HG03520 (cell line): ENCODE data around the gene PHF2.

Experiments used
- ATAC-seq: cut with Tn5 transposase; IDR thresholded peaks from one replicate; pipeline ENCODE4 v1.9.1; 2021; ENCODE audit warnings: mild to moderate bottlenecking, moderate library complexity; ENCODE audit not compliant: unreplicated experiment

PHF2 gene

DNA sequence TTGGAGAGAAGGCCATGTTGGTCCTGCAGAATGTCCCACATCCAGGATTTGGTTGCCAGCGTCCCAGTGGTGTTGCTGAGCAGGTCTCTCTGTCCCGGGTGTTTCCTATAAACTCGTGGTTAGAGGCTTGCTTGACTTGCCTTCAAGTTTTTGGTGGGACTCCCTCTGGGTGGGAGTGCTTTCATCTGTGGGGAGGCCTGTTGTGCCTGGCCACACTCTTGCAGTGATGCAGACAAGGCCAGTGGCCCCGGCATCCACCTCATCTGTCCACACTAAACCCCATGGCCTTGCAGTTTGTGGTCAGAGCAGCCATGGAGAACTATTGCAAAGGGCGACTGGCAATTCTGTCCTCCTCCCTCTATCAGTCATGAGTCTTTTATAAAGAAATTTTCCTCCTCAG lies 71.8 kb downstream of the PHF2 start:
- no peak for ATAC-seq

DNA sequence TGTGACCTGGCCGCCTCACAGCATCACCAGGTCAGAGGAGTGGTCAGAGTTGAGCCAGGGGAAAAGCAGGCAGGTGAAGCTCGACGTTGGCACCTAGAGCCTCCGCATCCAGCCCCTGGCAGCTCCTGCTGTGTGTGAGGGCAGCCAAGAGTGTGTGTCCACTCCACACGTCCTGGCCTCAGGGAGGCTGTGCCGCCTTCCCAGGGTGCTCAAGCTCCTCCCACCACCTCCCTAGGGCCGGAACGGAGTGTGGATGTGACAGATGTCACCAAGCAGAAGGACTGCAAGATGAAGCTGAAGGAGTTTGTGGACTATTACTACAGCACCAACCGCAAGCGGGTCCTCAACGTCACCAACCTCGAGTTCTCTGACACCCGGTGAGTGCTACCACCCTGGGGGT lies 72.5 kb downstream of the PHF2 start:
- ATAC-seq = no peak

DNA sequence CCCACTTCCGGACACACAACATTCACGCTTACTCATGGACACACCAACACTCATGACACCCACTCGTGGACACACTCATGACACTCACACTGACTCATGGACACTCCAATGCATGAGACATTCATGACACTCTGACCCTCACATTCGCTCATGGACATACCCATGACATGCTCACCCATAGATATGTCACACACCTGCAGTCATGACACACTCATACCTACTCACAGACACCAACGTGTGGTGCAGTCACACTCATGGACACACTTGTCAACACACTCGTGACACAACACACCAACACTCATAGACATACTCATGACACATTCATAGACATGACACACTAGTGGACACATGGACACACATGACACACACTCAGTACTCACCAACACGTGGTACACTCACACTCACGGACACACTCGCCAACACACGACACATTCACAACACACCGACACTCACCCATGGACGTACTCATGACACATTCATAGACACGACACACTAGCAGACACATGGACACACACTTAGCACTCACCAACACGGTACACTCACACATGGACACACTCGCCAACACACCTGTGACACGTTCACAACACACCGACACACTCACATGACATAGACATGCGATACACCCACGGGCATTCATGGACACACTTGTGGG lies 73.4 kb downstream of the PHF2 start:
- ATAC-seq = no peak

DNA sequence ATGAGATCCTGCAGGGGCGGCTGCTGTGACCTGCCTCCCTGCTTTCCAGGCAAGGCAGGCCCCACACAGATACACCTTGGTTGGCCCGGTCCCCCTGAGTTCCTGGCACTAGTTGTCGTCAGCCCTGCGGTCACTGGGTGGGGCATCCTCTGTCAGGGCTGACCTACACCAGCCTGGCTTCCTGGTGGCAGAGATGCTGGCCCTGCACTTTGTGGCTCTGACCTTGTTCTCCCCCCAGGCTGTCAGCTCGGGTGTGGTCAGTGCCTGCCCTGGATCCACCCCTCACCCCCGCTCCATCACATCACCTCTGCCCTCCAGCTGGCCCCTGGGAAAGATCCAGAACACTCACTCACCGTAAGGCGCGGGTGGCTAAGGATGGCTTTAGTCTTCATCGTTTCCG lies 74.1 kb downstream of the PHF2 start:
- no peak for ATAC-seq

DNA sequence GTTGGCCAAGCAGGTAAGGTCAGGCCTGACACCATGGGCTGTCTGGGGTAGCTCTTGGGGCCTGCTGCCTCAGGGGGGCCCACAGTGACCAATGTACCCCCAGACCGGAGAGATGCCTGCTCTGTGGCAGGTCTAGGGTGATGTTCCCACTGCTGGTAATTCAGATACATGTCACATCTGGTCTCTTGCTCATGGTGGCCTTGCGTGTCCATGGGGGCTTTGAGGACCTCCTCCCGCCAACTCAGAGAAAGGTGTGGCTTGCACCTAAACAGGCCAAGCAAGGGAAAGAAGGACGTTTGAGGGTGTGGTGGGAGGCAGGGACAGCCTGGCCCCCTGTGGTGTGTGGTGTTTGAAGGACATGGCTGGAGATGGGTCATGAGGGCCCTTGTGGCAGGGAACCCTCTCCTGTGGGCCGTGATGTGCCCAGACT lies 75.2 kb downstream of the PHF2 start:
- ATAC-seq = no peak

DNA sequence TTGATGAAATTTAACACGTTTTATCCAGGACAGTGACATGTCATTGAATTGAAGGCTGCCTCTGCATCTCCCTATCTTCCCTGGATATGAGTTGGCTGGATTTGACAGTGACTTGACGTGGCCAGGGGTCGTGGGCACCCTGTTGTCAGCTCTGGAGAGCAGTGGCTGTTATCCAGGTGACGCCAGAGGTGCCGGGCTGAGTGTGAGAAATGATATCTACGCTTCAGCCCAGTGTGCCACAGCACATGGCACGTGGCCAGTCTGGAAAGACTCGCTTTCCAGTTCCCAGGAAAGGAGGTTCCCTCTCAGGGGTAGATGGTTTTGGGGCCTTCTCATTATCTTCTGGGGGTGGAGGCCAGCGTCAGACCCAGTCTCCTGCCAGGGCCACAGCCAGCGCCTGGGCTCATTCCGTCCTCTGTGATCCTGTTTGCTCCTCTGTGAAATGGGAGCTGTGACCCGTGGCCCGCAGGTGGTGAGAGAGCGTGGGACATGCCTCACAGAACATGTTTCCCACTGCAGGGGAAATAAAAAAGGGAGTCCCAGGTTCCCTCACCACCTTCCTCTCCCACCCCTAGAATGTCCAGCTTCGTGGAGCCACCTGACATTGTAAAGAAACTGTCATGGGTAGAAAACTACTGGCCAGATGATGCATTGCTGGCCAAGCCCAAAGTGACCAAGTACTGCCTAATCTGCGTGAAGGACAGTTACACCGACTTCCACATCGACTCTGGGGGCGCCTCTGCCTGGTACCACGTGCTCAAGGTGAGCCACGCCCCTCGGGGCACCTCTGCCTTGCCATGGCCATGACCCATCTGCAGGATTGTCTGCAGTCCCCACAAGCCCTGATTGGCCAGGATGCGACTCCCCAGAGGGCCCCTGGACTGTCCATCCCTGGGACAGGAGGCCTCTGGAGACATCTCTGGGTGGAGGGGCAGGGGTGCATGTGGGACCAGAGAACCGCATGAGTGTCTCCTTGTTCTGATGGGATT lies 76.5 kb downstream of the PHF2 start:
- ATAC-seq = no peak

DNA sequence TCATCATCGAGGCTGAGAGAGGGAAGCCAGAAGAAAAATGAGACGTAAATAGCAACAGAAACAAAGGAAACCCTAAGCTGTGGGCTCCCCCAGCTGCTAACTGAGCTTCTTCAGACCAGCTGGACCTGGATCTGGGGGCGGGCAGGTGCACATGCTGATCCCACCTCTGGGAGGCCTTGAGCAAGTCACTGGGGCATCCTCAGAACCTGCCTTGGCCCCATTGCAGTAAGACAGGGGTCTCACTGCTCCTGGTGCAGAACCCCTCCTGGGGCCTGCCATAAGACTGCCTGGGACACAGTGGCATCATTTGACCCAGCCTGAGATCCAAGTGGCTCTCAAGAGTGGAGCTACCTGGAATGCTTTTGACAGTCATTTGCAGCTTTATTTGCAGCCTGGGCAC lies 77.4 kb downstream of the PHF2 start:
- ATAC-seq = no peak

DNA sequence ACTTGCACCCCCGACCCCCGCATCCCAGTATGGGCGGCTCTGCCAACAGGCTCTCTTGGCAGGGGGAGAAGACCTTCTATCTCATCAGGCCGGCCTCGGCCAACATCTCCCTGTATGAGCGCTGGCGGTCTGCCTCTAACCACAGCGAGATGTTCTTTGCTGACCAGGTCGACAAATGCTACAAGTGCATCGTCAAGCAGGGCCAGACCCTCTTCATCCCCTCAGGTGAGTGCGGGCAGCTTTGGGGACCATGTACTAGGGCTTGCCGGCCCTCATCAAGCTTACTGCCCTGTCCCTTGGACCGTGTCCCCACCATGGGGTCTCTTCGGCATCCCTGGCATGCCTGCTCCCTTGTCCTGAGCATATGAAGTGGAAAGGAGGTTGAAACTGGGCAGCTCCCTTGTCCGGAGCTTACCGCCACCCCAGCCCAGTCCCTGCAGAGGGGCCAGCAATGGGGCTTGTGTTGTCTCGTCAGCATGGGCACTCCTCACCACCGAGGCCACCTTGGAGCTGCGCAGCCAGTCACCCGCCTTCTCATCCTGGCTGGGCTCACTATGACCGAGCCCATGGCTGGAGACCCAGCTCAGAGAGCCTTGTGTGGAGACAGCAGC lies 78.1 kb downstream of the PHF2 start:
- ATAC-seq = no peak

DNA sequence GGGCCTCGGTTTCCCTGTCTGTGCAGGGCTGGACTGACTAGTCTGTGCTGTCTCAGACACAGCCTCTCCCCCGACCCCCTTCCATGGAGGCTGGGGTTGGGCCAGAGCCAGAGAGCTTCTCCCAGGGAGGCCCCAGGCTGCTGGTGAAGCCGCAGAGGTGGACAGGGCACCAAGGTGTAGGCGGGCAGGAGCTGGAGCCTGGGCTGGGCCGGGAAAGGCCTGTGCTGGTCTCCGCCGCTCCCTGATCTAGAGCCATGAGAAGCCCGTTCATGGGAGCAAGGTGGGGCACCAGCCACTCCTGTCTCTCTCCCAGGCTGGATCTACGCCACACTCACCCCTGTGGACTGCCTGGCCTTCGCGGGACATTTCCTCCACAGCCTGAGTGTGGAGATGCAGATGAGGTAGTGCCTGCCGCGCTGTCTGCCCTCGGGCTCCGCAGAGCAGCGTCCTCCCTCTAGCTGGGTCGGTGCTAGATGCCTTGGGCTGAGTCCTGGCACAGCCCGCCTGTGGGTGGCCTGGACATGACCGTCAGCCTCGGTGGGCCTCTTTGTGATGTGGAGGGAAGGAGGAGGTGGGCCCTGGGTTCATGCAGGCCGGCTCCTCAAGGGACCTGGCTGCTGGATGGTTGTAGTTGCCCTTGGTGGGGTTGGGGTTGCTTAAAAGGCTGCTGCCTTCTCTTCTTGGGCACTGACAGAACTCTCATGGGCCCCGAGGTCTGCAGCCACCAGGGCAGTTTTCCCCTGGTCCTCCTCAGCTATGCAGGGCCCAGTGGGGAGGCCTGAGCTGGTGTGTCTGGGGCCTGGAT lies 79.4 kb downstream of the PHF2 start:
- no peak for ATAC-seq

DNA sequence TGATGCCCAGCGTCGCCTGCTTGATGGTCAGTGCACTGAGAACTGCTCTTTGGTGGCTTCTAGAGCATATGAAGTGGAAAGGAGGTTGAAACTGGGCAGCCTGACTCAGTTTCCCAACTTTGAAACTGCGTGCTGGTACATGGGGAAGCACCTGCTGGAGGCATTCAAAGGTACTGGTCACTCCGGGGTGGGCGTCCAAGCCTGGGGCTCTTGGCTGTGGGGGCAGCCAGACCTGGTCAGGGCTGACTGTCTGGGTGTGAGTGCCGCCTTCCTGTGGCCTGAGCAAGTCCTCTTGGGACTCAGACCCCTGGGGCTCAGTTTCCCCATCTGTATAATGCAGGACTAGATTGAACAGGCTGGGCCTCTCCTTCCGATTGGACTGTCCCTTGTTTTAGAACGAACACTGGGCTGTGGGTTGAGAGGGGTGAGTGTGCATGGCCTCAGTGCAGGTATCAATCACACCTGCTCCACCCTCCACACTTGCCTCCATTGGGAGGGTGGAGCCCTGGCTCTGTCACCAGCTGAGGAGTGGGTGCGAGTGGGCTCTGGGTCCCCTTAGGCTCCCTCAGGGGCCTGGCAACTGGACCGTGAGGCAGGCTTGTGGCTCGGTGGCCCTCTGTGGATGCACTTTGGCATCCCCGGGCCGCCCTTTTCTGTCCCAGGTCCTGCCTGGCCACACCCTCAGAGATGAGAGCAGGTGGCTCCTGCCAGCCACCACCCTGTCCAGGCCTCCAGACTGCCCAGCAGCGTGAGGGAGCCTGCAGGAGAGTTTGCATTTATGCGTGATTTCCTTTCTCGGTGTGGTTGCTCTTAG lies 80.2 kb downstream of the PHF2 start:
- ATAC-seq = no peak

DNA sequence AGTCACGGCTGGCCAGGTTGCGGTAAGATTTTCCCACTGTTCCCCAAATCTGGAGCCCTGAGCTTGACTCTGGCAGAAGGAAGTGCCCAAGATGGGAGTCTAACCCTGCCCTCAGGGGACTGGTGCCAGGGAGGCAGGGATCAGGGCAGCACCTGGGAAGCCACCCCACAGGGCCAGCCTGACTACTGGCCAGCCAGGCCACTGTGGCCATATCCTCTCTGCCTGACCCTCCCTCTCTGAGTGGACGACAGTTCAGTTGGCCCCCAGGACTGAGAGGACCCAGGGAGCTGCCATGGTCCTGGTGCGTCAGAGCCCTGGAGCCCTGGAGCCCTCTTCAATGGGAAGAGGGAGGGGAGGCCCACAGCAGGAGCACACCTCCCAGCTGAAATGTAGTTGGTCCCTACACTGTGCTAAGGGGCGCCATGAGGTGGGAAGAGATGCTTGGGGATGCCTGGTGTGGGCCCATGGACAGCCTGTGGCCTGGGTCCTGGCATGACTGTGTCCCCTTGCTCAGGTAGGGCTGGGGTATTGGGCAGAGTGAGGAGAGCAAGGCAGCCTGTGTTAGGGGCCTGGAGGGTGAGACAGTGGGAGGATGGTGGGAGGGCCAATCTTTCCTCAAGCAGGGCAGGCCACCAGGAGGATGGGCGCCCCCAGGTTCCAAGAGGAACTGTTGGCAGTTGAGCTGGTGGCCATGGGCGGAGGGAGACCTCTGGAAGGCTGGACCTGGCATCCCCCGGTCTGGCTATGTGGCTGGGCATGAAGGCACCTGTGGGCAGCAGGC lies 81.1 kb downstream of the PHF2 start:
- ATAC-seq = no peak

DNA sequence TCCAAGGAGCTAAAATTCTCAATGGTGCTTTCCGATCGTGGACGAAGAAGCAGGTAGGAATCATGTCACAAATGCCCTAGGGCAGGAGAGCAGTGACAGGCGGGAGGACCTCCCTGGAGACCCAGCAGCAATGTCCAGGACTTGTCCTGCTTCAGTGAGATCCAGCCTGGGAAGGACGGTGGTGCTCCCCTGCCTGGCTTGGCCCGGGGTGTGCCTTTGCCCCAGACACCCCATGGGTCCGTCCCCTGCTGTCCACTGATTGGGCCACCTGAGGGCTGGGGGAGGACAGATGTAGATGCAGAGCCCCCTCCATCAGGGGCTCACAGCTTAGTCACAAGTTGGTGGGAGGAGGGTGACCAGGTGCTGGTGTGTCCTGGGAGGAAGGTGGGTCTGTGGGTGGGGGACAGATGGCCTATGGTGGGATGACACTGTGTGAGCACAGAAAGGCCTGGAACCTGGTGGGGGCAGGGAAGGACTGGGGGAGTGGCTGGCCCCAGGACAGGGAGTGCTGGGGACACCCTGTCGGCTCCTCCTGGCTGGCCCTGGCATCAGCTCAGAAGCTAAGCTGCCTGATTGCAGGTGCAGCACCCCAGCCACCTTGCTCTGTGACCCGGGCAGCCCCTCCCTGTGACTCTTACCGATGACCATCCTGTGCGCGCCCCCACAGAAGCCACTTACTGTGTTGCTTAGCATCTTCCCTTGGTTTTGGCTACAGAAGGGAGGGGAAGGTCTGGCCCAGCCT lies 82.0 kb downstream of the PHF2 start:
- ATAC-seq = no peak

DNA sequence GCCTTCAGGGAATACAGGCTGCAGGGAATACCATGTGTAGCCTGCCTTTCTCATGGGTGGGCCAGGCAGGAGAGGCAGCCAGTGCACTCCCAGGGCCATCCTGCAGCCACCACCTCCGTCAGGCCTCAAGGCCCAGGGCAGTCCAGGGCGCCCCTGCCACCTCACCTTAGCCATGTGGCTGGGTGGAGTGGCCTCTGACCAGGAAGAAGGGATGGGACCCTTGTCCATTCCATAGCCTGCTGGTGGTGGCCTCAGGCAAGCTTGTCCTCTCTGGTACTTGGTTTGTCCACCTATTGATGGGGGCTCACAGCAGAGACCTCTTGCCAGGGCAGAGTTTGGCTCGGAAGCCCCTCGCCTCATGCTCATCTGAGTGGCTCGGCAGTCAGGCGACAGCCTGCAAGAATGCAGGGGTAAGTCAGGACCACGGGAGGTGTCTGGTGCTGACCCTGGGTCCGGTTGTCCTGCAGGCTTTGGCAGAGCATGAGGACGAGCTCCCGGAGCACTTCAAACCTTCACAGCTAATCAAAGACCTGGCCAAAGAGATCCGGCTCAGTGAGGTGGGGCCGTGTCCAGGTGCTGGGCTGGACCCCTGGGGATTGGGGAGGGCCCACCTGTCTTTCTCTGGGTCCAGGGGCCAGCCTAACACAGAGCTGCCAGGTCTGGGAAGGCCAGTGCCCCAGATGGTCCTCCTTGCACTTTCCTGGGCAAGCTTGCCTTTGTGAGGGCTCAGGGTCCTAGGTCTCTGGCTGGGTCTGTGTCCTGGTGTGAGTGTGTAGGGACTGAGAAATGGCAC lies 82.9 kb downstream of the PHF2 start:
- no peak for ATAC-seq

DNA sequence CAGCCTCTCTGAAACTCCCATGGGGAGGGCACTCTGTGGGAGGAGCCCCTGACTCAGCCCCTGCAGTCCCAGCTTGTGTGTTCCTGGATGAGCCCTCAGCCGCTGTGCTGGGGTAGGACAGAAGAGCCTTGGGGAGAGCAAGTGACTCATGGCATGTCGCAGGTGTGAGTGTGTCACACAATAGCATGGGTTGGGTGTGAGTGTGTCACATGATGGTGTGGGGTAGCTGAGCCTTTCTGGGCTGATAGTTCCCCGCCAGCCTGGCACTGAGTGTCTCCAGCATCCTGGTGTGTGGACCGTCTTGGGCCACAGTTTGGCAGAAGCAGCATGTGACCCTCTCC lies 83.4 kb downstream of the PHF2 start:
- no peak for ATAC-seq

DNA sequence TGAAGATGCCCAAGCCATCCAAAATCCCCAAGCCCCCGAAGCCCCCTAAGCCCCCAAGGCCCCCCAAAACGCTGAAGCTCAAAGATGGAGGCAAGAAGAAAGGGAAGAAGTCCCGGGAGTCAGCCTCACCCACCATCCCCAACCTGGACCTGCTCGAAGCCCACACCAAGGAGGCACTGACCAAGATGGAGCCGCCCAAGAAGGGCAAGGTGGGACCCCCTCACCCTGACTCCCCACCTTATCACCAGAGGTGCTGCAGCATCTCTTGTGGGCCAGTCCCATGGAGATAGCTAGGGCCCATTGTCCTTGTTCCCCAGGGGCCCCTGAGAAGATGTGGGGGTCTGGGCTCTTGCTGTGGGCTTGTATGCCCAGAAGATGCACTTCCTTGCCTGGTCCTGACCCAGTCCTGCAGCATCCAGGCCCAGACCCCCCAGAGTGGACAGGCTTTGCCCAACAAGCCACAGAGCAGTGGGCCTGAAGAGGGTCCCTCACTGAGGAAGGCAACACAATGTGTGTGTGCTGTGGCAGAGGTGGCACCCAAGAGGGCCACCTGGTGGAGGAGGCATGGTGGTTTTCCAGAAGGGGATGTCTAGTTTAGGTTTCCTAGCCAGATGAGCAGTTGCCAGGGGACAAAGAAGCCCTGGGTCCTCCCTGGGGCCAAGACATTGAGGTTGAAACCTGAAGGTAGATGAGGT lies 84.1 kb downstream of the PHF2 start:
- no peak for ATAC-seq

DNA sequence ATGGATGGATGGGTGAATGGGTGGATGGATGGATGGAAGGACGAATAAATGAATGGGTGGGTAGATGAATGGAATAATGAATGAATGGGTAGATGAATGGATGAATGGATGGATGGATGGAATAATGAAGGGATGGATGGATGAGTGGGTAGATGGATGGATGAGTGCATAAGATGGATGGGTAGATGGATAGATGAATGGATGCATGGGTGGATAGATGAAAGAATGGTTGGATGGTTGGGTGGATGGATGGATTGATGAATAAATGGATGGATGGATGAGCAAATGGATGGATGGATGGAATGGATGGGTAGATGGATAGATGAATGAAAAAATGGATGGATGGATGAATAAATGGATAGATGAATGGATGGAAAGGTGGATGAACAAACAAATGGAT lies 85.2 kb downstream of the PHF2 start:
- no peak for ATAC-seq

DNA sequence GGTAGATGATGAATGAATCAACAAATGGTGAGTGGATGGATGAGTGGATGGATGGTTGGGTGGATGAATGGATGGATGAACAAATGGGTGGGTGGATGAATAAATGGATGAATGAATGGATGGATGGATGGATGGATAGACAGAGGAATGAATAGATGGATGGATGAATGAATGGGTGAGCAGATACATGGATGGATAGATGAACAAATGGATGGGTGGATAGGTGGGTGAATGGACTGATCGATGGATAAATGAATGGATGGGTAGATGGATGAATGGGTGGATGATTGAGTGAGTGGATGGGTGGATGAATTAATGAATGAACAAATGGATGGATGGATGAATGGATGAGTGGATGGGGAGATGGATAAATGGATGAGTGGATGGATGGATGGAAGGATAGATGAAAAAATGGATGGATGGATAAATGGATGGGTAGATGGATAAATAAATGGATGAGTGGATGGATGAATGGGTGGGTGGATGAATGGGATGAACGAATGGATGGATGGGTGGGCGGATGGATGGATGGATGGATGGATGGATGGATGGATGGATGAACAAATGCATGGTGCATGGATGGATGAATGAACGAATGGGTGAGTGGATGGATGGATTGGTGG lies 85.7 kb downstream of the PHF2 start:
- no peak for ATAC-seq
